HG02610 (cell line): ENCODE results near the gene KEL.
"Not testable (repeated sequence)": the region's sequence is repeated elsewhere in the genome, so short reads cannot be mapped to it uniquely, and the experiment has no call there.

Source experiments
- ATAC-seq: cut with Tn5 transposase; IDR thresholded peaks from one replicate; pipeline ENCODE4 v1.9.1; 2021; ENCODE audit warnings: mild to moderate bottlenecking, moderate library complexity; ENCODE audit not compliant: unreplicated experiment

Gene KEL

DNA sequence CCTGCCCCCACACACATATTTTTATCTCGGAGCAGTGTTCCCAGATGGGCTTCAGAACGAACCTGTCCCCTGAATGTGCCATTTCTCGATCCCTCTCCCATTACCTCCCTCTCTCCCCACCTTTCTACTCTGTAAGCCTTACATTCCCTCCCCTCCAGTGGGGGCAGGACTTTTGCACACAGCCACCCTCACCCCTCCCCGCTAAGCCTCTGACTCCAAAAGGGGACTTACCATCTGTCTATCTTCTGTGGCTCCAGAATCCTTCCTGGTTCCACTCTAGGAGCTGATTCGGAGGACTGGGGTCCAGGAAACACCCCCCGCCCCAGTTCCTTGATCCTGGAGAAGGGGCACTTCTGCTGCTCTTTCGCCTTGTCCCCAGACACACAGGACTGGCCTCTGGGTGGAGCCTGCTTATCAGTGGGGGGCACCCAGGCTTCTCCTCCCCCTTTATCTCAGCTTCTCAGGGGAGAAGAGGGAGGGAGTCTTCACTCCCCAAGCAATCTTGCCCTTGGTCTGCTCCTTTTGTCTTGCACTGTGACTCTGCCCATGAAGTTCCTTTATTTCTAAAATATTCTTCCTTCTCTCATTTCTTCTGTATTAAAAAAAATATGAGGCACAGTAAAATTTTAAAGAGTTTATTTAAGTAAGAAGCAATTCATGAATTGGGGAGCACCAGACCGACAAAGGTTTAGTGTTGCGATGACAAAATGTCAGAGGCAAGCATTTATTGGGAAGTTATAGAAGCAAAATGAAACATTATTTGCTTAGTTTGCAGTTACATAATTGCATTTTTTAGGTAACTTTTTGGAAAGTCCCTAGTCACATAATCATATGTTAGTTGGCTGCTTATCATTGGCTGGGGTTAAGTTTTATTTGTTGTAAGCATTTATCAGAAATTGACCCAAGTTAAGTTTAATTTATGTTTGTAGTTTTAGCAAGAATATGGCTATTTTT lies at the start of gene KEL:
Gene KEL, minus strand, starts transcription at position 391 of the 954 bp plus-strand sequence. Its CDS starts 157 bp downstream, at position 234.
- ATAC-seq, result no peak

DNA sequence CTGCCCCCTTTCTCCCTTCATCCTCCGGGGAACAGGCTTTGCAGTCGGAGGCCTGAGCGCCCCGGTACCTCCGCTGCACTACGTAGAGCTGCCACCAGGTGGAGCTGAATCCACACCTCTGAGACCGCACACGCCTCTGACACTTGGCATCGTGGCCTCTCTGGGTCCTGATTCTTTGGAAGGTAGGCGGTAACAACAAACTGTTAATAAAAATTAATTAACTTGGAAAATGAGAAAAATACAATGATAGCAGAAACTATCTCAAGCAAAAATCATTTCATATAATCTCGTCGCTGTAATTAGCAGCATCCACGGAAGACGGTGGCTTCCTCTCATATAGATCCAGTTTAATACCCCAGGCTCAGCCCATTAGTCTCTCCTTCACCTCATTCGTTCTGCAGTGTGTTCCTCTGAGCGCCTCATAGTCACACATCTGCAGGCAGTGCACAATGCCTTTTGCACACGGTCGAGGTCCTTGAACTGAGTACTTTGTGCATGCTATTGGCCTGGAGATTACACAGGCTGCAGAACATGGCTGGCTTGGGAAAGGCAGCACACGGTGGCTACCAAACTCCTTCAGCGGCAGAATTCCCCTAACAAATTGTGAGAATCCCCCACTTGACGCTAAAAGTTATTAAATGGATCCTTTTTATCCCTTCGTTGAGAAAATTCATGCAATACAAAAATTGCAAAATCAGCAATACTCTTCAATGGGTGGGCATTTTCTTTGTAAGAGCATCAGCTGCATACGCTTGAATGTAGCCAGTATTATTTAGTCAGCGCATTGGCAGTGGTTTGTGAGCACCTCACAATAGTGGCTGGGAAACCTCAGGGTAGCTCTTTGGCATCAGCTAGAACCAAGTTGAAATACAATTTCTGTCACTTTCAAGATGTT lies 46.1 kb upstream of the KEL start:
- ATAC-seq, result peak; percentile 81

DNA sequence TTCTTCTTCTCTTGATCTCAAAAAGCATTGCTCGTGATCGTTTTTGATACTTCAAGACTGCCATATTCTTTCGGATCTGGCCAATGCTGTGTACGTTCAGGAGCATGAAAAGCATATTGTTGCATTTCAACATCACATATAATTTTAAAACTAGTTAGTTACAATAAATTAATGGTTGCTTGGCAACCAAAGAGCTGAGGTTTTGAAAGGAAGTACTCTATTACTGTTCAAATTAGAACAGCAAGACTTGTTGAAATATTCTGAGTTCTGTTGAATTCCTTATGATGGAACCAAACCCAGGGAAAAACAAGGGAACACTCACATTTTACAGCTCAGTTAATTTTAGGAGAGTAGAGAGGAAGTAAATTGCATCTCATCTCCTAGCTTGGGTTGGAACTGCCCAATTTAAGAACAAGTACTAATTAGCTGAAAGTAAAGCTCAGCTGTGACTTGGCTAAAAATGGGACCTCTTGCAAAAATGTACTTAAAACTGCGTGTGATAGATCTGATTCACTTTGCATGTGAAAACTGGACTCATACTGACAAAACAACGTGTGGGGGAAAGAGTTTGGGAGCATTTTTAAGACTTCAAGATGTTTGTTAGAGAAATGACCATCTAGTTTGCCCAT lies 43.6 kb upstream of the KEL start:
- ATAC-seq, result no peak

DNA sequence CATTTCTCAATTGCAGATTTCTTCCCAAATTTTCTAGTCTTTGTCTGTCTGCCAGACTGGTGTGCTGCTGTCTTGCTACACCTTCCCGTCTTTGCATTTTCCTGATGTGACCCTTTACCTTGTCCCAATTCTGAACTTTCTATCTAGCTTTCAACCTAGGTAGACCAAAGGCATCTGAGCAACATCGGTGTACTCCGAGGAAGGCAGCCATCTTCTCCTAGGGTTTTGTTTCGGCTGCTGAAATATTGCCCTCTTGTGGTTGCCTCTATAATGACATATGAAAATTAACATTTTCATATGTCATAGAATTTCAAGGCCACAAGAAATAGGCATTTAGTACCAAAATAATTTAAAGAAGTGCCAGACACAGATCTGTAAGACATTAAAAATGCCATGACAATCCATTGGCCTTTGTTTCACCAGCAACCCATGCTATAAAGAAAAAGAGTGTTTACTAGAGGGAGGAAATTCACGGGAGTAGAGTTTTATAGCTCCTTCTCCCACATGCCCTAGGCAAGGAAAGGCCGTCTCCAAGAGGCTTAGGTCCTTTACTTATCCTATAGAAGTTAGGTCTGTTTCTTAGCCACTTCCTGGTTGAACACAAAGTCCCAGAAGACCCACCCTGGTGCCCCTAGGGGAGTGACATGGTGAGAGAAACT lies 41.4 kb upstream of the KEL start:
- peak; percentile 60 for ATAC-seq

DNA sequence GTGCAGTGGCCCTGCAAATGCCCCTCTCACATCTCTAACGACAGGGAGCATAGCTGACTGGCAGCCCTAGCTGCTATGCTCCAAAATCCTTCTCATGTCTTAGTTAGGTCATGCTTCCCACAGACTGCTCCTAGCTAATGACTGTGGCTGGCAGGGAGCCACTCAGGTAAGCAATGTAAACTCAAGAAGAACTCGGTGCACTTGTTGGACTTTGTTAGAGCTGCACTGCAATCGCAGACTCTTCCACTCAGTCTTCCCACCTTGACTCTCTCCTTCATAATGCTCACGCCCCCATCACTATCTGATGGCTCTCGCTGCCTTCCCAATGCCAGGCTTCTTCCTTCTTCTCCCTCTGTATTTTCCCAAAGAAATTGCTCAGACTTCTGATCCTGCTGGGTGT lies 40.7 kb upstream of the KEL start:
- no peak for ATAC-seq

- ATAC-seq, result no peak
Measured at GRCh38 chr7:143002106-143002505, 39.9 kb upstream of the KEL start.

DNA sequence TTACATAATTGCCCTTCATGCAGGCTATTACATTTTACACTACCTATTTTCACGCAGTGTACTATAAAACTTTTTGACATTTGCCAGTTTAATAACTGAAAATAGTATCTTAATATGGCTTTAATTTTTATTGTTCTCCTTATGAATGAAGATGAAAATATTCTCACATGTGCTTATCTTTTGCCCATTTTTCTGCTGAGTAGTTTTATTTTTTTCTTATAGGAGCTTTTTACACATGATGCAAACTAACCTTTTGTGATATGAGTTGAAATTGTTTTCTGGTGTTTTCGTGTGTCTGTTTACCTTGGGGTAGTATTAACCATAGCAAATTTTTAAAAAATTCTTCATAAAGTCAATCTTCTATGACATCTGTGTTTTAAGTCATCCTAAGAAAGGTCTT lies 38.5 kb upstream of the KEL start:
- ATAC-seq, result no peak

DNA sequence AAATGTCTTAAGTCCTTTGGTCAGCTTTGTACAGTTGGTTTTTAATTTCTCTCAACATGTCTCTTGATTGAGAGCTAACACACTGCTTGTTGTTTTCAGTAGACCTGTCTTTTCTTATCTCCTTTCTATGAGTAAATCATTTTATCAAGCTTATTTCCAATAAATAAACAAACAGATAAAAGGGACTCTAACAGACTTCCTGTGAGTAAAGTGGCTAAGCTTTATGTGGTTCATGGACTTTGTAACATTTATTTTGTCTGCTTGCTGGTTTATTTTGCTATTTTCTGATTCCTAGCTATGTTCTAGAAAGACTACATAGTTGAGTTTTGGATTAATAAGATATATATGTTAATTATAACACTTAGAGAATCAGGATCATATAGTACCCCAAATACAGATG lies 37.6 kb upstream of the KEL start:
- ATAC-seq, result no peak

DNA sequence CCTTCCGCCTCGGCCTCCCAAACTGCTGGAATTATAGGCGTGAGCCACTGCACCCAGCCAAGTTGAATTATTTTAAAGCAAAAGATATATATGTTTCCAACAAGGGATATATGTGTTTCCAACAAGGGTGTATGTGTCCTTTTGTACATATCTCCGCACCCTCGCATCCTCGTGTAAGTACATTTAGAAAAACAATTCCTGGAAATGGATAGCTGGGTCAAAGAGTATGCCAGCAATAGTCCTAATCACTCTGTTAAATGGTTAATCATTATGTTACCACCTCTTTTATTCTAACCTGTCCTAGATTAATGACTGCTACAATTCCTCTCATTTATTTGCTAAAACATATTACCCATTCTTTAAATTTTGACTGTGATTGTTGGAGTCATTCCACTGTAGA lies 36.8 kb upstream of the KEL start:
- no peak for ATAC-seq

DNA sequence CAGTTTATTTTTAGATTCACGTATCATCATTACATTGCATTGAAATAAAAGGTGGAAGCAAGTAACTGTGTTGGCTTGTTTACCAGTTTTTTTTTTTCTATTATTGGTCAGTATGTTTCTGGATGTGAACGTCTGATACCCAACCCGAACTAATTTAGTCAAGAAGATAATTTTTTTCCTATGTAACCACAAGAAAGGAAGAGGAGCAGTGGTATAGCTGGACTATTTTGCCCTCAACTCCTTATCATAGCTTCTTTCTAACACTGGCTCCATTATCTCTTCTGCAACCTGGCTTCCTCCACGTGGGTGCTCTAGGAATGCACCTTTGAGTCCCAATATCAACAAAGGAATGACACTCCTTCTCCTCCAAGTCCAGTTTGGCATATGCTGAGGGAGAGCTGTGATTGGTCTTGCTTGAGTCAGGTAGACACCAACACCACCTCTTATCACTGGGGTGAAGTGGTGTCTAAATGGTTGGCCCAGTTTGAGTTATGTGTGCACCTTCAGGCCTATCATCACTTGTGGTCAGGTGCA lies 35.4 kb upstream of the KEL start:
- ATAC-seq, result no peak

GRCh38 chr7:142992427-142992826 lies 30.3 kb upstream of the KEL start:
- ATAC-seq, result no peak

- ATAC-seq, result no peak
Measured at GRCh38 chr7:142984297-142984696, 22.1 kb upstream of the KEL start.

- ATAC-seq, result no peak
Measured at GRCh38 chr7:142983825-142984224, 21.7 kb upstream of the KEL start.

DNA sequence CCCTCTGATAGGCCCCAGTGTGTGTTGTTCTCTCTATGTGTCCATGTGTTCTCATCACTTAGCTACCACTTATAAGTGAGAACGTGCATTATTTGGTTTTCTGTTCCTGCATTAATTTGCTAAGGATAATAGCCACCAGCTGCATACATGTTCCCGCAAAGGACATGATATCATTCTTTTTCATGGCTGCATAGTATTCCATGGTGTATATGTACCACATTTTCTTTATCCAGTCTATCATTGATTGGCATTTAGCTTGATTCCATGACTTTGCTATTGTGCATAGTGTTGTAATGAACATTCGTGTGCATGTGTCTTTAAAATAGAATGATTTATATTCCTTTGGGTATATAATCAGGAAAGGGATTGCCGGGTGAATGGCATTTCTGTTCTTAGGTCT lies 16.2 kb upstream of the KEL start:
- ATAC-seq, result not testable (repeated sequence)

DNA sequence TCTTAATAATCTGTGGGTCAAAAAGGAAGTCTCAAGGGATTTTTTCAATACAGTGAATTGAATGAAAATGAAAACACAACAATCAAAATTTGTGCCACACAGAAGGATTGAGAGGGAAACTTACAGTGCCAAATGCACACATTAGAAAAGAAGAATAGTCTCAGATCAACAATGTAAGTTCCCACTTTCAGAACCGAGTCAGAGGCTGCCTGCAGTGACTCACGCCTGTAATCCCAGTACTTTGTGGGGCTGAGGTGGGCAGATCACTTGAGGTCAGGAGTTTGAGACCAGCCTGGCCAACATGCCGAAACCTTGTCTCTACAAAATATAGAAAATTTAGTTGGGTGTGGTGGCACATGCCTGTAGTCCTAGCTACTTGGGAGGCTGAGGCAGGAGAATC lies 12.5 kb upstream of the KEL start:
- ATAC-seq, result no peak

DNA sequence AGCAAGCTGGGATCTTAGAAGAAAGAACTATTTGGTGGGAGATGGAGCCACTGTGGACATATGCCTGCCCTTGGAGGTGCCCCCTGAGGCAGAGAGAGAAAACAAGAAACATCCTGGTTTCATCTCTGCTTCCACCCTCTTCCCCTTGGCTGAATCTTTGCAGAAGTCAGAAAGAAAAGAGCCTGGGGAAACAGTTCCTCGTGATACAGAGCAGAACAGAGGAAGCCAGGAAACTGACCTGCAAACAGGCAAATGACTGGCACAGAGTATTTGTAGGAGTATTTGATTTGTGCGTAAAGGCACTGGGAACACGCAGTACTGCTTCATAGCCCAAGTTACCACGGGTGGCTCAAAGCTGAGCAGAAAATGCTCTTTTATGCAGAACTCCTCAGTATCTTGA lies 7.0 kb upstream of the KEL start:
- no peak for ATAC-seq

DNA sequence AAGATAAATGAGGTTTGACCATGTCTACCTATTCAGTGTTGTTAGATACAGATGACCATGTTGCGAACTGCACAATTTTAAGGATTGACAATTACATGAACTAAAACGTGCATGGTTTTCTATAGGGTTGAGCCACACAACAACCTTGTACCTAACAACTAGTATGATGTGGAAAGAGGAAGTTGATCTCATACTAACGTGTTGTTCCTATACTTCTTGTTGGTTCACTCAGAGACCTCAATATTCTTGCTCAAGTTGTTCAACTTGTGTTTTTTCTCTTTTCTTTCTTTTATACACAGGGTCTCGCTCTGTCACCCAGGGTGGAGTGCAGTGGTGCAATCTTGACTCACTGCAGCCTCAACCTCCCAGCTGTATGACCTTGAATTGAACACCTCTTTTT lies 6.1 kb upstream of the KEL start:
- no peak for ATAC-seq

DNA sequence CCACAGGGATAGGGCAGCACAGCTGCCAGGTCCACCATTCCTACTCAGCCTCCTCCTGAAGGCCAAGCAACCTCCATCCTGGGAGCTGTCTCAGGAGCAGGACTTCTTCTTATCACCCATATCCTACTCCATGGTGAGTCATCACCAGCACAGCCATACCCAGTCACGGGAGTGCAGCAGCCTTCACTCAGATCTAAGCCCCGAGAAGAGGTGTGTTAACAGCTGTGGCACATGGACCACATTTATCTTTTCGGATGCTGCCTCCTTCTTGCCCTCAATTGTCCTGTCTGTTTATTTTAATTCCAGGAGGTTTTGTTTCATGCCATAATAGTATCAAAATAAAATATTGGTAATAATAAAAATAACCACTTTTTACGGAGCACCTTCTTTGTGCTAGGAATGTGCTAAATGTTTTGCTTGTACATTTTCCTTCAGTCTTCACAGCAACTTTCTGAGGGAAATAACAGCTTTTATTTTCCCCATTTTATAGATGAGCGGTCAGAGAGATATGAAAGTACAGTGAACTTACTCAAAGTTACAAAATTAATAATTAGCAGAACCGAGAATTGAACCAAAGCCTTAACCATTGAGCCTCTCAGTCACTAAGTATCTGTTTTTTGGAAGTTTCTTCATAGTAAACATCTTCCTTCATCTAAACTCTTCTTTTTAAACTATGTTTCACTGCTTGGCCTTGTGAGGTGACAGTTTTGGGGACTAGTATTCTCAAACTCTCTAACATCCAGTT lies 2.5 kb upstream of the KEL start:
- no peak for ATAC-seq

GRCh38 chr7:142963993-142964392 lies 1.8 kb upstream of the KEL start:
- ATAC-seq, result no peak

DNA sequence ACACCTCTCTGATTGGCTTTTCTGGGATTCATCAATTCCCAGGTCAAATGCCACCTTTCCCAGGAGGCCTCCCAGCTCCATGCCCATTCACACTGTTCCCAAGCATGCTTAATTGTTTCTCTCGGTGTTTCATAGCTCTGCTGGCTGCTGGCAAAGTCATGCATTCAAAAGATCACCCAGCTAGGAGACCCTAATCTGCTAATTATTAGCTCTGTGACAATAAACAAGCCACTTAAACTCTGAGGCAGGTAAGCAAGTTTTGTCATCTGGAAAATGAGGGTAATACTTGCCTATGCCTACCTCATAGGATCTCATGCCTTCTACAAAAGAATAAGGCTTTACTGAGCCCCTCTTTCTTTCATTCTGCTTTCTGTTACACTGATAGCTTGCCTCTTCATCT lies 828 bp upstream of the KEL start:
- no peak for ATAC-seq
